HepG2 (cell line): ENCODE results near the gene SNX2. TPM values are rescaled to one million over a fixed set of nuclear protein-coding genes. Genes with fewer than 3 reads are reported as not detected.

Source experiments
- ATF4 ChIP-seq, 2 experiments: fragments of 450-650 bp in 1 of 2; sonication (generic) in 1 of 2; formaldehyde crosslinking; IDR thresholded peaks; 2 replicates each; pipeline versions ENCODE4 v1.5.0 to v1.8.0; 2020 to 2022; ENCODE audit warnings: mild to moderate bottlenecking in 1 of 2, missing genetic modification reagents in 1 of 2
- BRF2 ChIP-seq: sonication (generic); formaldehyde crosslinking; IDR thresholded peaks from 2 replicates; pipeline ENCODE4 v1.8.1; 2022; ENCODE audit warnings: mild to moderate bottlenecking, missing genetic modification reagents
- CCAR2 ChIP-seq: fragments of 200-400 bp; formaldehyde crosslinking; optimal IDR thresholded peaks from 2 replicates; pipeline ENCODE3; 2018; ENCODE audit warnings: low read depth, mild to moderate bottlenecking, low read length, moderate library complexity
- CSRNP1 ChIP-seq: sonication (generic); formaldehyde crosslinking; IDR thresholded peaks from 2 replicates; pipeline ENCODE4 v1.8.1; 2023; ENCODE audit warnings: mild to moderate bottlenecking, missing genetic modification reagents
- DMAP1 ChIP-seq: IDR thresholded peaks from 2 replicates; pipeline ENCODE4 v1.6.1; 2016
- HBP1 ChIP-seq: IDR thresholded peaks from 2 replicates; pipeline ENCODE4 v1.6.1; 2016; ENCODE audit warnings: low read depth, control low read depth
- MED8 ChIP-seq: sonication (generic); formaldehyde crosslinking; IDR thresholded peaks from 2 replicates; pipeline ENCODE4 v1.8.1; 2023; ENCODE audit warnings: mild to moderate bottlenecking, missing genetic modification reagents; ENCODE audit not compliant: insufficient replicate concordance
- MEIS1 ChIP-seq: sonication (generic); formaldehyde crosslinking; IDR thresholded peaks from 2 replicates; pipeline ENCODE4 v1.9.0; 2021; ENCODE audit warnings: mild to moderate bottlenecking, missing genetic modification reagents, moderate library complexity, borderline replicate concordance
- MYC ChIP-seq: sonication (generic); formaldehyde crosslinking; IDR thresholded peaks from 2 replicates; pipeline ENCODE4 v1.9.0; 2021; ENCODE audit warnings: missing genetic modification reagents, borderline replicate concordance
- NCOA5 ChIP-seq: sonication (generic); formaldehyde crosslinking; IDR thresholded peaks from 2 replicates; pipeline ENCODE4 v1.4.0; 2020; ENCODE audit warnings: missing genetic modification reagents
- NPAS2 ChIP-seq: sonication (generic); formaldehyde crosslinking; IDR thresholded peaks from 2 replicates; pipeline ENCODE4 v1.8.0; 2022; ENCODE audit warnings: mild to moderate bottlenecking, missing genetic modification reagents, borderline replicate concordance
- PREB ChIP-seq: sonication (generic); formaldehyde crosslinking; IDR thresholded peaks from 2 replicates; pipeline ENCODE4 v1.4.0; 2020; ENCODE audit warnings: missing genetic modification reagents
- PRMT3 ChIP-seq: sonication (generic); formaldehyde crosslinking; IDR thresholded peaks from 2 replicates; pipeline ENCODE4 v1.8.1; 2022; ENCODE audit warnings: low read depth, mild to moderate bottlenecking, moderate library complexity, missing genetic modification reagents, borderline replicate concordance
- RELA ChIP-seq: sonication (generic); formaldehyde crosslinking; IDR thresholded peaks from 2 replicates; pipeline ENCODE4 v1.4.0; 2020; ENCODE audit warnings: missing genetic modification reagents
- ZBTB20 ChIP-seq: sonication (generic); formaldehyde crosslinking; IDR thresholded peaks from 2 replicates; pipeline ENCODE4 v1.8.1; 2023; ENCODE audit warnings: missing genetic modification reagents, low read depth, mild to moderate bottlenecking, borderline replicate concordance
- ZFP36L2 ChIP-seq: sonication (generic); formaldehyde crosslinking; IDR thresholded peaks from 2 replicates; pipeline ENCODE4 v1.4.0; 2020; ENCODE audit warnings: missing genetic modification reagents
- ZNF207 ChIP-seq: fragments of 450-650 bp; IDR thresholded peaks from 2 replicates; pipeline ENCODE4 v1.6.1; 2016; ENCODE audit warnings: antibody characterized with exemption, borderline replicate concordance
- ZNF276 ChIP-seq: sonication (generic); formaldehyde crosslinking; IDR thresholded peaks from 2 replicates; pipeline ENCODE4 v1.4.0; 2020; ENCODE audit warnings: mild to moderate bottlenecking, low read depth, missing genetic modification reagents
- ZNF354B ChIP-seq: sonication (generic); formaldehyde crosslinking; IDR thresholded peaks from 2 replicates; pipeline ENCODE4 v1.8.0; 2022; ENCODE audit warnings: mild to moderate bottlenecking, missing genetic modification reagents
- ZNF737 ChIP-seq: sonication (generic); formaldehyde crosslinking; IDR thresholded peaks from 2 replicates; pipeline ENCODE4 v1.5.0; 2020; ENCODE audit warnings: missing genetic modification reagents, mild to moderate bottlenecking, borderline replicate concordance
- ZNF891 ChIP-seq: sonication (generic); formaldehyde crosslinking; IDR thresholded peaks from 2 replicates; pipeline ENCODE4 v1.5.0; 2020; ENCODE audit warnings: mild to moderate bottlenecking, missing genetic modification reagents
- ZSCAN30 ChIP-seq: sonication (generic); formaldehyde crosslinking; IDR thresholded peaks from 2 replicates; pipeline ENCODE4 v1.5.0; 2020; ENCODE audit warnings: mild to moderate bottlenecking, missing genetic modification reagents
- polyA plus RNA-seq, 8 experiments: library from polyadenylated mRNA; depleted of rRNA in 3 of 8; stranded (reverse) in 7 of 8; unstranded in 1 of 8; fragments of >200 nt; fragmentation: Illumina TruSeq in 4 of 8; extraction: Trizol in 4 of 8; gene quantifications; 2 replicates each; pipeline versions ENCODE4 v1.2.1 to v1.2.3, GENCODE V29; 2011 to 2016; ENCODE audit warnings: low read depth in 4 of 8, missing spikeins in 1 of 8, mixed read lengths in 1 of 8; ENCODE audit not compliant: insufficient read depth in 1 of 8
- total RNA-seq, 5 experiments: library from RNA; depleted of rRNA; stranded (reverse); fragments of >200 nt; fragmentation: Illumina TruSeq; extraction: Trizol; gene quantifications; 2 replicates each; pipeline ENCODE4 v1.2.3, GENCODE V29; 2016; ENCODE audit warnings: low read depth in 1 of 5

The SNX2 gene
- total and polyA plus RNA-seq, 2 of the 13 experiments (the other 11 are each of a cell fraction or from before 2014, with no cell fraction given), result 26.4 to 78.8 TPM

- TF ChIP-seq BRF2 (CRISPR knock-in tag), result no peak
- no peak for TF ChIP-seq MEIS1 (CRISPR knock-in tag)
- no peak for TF ChIP-seq NCOA5 (CRISPR knock-in tag)
- TF ChIP-seq PRMT3 (CRISPR knock-in tag), result no peak
- TF ChIP-seq ATF4 (CRISPR knock-in tag; IDR thresholded peaks at IDR 0.05), result no peak
- TF ChIP-seq CCAR2, result no peak
- no peak for TF ChIP-seq ZNF737 (CRISPR knock-in tag)
- no peak for TF ChIP-seq PREB
- no peak for TF ChIP-seq MED8 (CRISPR knock-in tag)
- no peak for TF ChIP-seq ZSCAN30 (CRISPR knock-in tag)
- no peak for TF ChIP-seq ZNF276 (CRISPR knock-in tag)
- 0 out of 2 replicates have a peak, but pooled peaks have one; percentile 31 for TF ChIP-seq HBP1 (CRISPR knock-in tag)
- no peak for TF ChIP-seq ZNF354B (CRISPR knock-in tag)
- peak; percentile 61 for TF ChIP-seq MYC (CRISPR knock-in tag)
- TF ChIP-seq ZNF207, result no peak
- no peak for TF ChIP-seq ZNF891
- TF ChIP-seq RELA (CRISPR knock-in tag), result no peak
- peak; percentile 75 for TF ChIP-seq DMAP1
- no peak; the same call in 1 of the 2 replicates for TF ChIP-seq CSRNP1 (CRISPR knock-in tag)
- no peak for TF ChIP-seq NPAS2
- no peak for TF ChIP-seq ZFP36L2
- TF ChIP-seq ZBTB20 (CRISPR knock-in tag), result peak; percentile 44; the same call in 1 of the 2 replicates
These were observed at the start of gene SNX2 (continued) for GRCh38 chr5:122774861-122775549.
